A673 (cell line): Measurements from ENCODE around the gene DOCK1. TPM values are rescaled to one million over a fixed set of nuclear protein-coding genes. Genes with fewer than 3 reads are reported as not detected.

ENCODE experiments used
- BruUV-seq: library from RNA; stranded (reverse); fragments of 400-500 nt; replicated peaks from 2 replicates; lab custom pipeline; 2021; lab: Mats Ljungman, UMichigan
- CTCF ChIA-PET: fragments of 300-600 bp; sonication (Branson Sonifier 250); formaldehyde crosslinking; loops from one replicate; lab custom pipeline; 2022; ENCODE audit warnings: antibody characterized with exemption; lab: Charles Lee
- POLR2A ChIA-PET: fragments of 300-600 bp; sonication (Branson Sonifier 250); formaldehyde crosslinking; loops from one replicate; lab custom pipeline; 2022; ENCODE audit warnings: antibody characterized with exemption; ENCODE audit not compliant: low non-redundant PET; lab: Charles Lee
- DNase-seq: peaks from one replicate; pipeline ENCODE4 v3.0.0-alpha.2; 2015; ENCODE audit warnings: low spot score
- H3K27ac ChIP-seq: fragments of 200-600 bp; sonication (generic); 2 replicates; pipeline ENCODE4 v1.5.1; 2016; ENCODE audit warnings: mixed run types, low read depth, mild to moderate bottlenecking, mixed read lengths, antibody characterized with exemption, low read length; ENCODE audit not compliant: poor library complexity, severe bottlenecking
- H3K27me3 ChIP-seq: fragments of 200-600 bp; sonication (generic); replicated peaks from 2 replicates; pipeline ENCODE4 v1.6.1; 2017; ENCODE audit warnings: mixed run types, low read depth, mild to moderate bottlenecking, mixed read lengths, antibody characterized with exemption, low read length; ENCODE audit not compliant: insufficient read depth, poor library complexity
- H3K36me3 ChIP-seq: fragments of 200-600 bp; sonication (generic); 2 replicates; pipeline ENCODE4 v1.6.1; 2016; ENCODE audit warnings: mixed run types, mild to moderate bottlenecking, mixed read lengths, antibody characterized with exemption, low read length; ENCODE audit not compliant: insufficient read depth, poor library complexity, severe bottlenecking
- H3K4me1 ChIP-seq: fragments of 200-600 bp; sonication (generic); 2 replicates; pipeline ENCODE4 v1.6.1; 2017; ENCODE audit warnings: mixed run types, mild to moderate bottlenecking, mixed read lengths, antibody characterized with exemption, low read length; ENCODE audit not compliant: insufficient read depth, poor library complexity, severe bottlenecking
- H3K4me3 ChIP-seq: fragments of 200-600 bp; sonication (generic); 2 replicates; pipeline ENCODE4 v1.5.1; 2016; ENCODE audit warnings: low read depth, mixed run types, mild to moderate bottlenecking, mixed read lengths, low read length; ENCODE audit not compliant: poor library complexity, severe bottlenecking
- H3K9me3 ChIP-seq: fragments of 200-600 bp; sonication (generic); 2 replicates; pipeline ENCODE4 v1.6.1; 2016; ENCODE audit warnings: mixed run types, low read depth, mild to moderate bottlenecking, mixed read lengths, antibody characterized with exemption, low read length; ENCODE audit not compliant: poor library complexity, severe bottlenecking
- EZH2 ChIP-seq: fragments of 200-600 bp; sonication (generic); IDR thresholded peaks from 2 replicates; pipeline ENCODE4 v1.6.1; 2017; ENCODE audit warnings: borderline replicate concordance, low read depth, mild to moderate bottlenecking, mixed read lengths, antibody characterized with exemption, low read length; ENCODE audit not compliant: poor library complexity, severe bottlenecking
- intact Hi-C: fragments of 100-400 bp; cut with micrococcal nuclease; formaldehyde crosslinking; loops from one replicate; pipeline ENCODE4 v1.10.0; 2022; ENCODE audit not compliant: unreplicated experiment
- total RNA-seq: library from RNA; stranded (reverse); gene quantifications from 2 replicates; pipeline ENCODE4 v1.2.3, GENCODE V29; 2021
- TF ChIP-seq, protein P1 (sequence below): fragments of 300-800, 200-600 bp; sonication (generic); conservative IDR thresholded peaks from 2 replicates; pipeline ENCODE4 v1.5.1; 2017; ENCODE audit warnings: low read depth, mild to moderate bottlenecking, antibody characterized with exemption, low read length, moderate library complexity, mixed read lengths

Gene DOCK1
- total RNA-seq, 1 experiment from 2014 or later: 30.7 TPM

DNA sequence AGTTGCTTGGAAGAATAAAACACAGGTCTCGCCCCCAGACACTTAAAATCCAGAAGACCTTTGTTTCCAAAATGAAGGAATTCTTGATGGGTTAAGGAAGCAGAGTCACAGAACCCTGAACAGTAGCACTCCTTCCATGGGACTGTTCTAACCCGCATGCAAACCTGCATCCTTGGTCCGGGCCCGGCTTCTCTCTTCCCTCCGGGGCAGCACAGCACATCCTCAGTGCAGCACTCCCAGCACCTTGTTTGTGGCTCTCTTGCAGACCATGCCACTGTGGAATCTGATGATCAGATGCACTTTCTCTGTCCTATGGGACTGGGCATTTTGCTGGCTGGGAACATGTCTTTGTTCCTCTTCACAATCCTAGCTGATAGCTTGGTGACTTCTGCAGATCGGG is 257.6 kb downstream of the DOCK1 start:
- TF ChIP-seq, protein P1, sequence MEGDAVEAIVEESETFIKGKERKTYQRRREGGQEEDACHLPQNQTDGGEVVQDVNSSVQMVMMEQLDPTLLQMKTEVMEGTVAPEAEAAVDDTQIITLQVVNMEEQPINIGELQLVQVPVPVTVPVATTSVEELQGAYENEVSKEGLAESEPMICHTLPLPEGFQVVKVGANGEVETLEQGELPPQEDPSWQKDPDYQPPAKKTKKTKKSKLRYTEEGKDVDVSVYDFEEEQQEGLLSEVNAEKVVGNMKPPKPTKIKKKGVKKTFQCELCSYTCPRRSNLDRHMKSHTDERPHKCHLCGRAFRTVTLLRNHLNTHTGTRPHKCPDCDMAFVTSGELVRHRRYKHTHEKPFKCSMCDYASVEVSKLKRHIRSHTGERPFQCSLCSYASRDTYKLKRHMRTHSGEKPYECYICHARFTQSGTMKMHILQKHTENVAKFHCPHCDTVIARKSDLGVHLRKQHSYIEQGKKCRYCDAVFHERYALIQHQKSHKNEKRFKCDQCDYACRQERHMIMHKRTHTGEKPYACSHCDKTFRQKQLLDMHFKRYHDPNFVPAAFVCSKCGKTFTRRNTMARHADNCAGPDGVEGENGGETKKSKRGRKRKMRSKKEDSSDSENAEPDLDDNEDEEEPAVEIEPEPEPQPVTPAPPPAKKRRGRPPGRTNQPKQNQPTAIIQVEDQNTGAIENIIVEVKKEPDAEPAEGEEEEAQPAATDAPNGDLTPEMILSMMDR: no peak
- TF ChIP-seq EZH2: no peak
- intact Hi-C loops: no loop called here
- CTCF ChIA-PET: no interaction called here
- H3K27me3 ChIP-seq: no peaks in the 10 kb centered on the region
- H3K4me1 ChIP-seq: peaks cover 4% of the 10 kb centered on the region
- H3K36me3 ChIP-seq: no peaks in the 10 kb centered on the region
- POLR2A ChIA-PET: no interaction called here
- no TSS peak for BruUV-seq
- no peak for DNase-seq
- no peak overlapping the region for H3K27ac ChIP-seq
- H3K4me3 ChIP-seq: no peak overlapping the region
- no peaks in the 10 kb centered on the region for H3K9me3 ChIP-seq

- Histone ChIP-seq H3K9me3 (no peaks in the 10 kb centered on the region), H3K27me3 (no peaks in the 10 kb centered on the region), H3K27ac (no peak overlapping the region), H3K4me3 (no peak overlapping the region), H3K4me1 (no peaks in the 10 kb centered on the region), H3K36me3 (no peaks in the 10 kb centered on the region)
- intact Hi-C loops: no loop called here
- POLR2A ChIA-PET: no interaction called here
- TF ChIP-seq EZH2: no peak
- TF ChIP-seq, protein P1: no peak
- CTCF ChIA-PET: no interaction called here
- no peak for DNase-seq
- BruUV-seq: no TSS peak
Observed at GRCh38 chr10:127168261-127168660, 263.0 kb downstream of the DOCK1 start.

DNA sequence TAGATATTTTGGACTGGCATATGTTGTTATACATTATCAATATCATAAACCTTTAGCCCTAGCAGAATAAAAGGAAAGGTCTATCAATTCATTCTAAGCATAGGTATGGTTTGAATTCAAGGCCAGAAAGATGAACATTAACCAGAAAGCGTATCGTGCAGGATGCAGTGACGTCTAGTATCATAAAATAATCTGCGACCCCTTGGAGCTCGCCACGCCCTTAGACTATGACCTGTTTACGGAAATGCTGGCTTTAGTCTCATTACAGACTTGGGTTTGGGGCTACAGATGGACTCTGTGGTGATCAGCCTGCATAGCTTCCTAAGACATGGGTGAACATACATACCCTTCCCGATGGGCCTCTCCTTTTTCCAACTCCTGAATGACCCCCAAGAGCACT is 269.6 kb downstream of the DOCK1 start:
- Histone ChIP-seq H3K4me1 (no peaks in the 10 kb centered on the region), H3K4me3 (no peak overlapping the region), H3K36me3 (no peaks in the 10 kb centered on the region), H3K27ac (no peak overlapping the region), H3K9me3 (no peaks in the 10 kb centered on the region), H3K27me3 (no peaks in the 10 kb centered on the region)
- BruUV-seq: no TSS peak
- CTCF ChIA-PET: no interaction called here
- DNase-seq: no peak
- no peak for TF ChIP-seq EZH2
- TF ChIP-seq, protein P1: no peak
- POLR2A ChIA-PET: no interaction called here
- intact Hi-C loops: no loop called here
